Stimulated activated CD8-positive, alpha-beta memory T cell treated with anti-CD3 and anti-CD28 coated beads, Interleukin-2, amount 100 ng/mL, for 1 hour (primary cell): Measurements from ENCODE around the gene SLC36A3.
A peak's percentile ranks its signal among the peaks of the same experiment; 100 is the strongest.
"Not testable (repeated sequence)": the region's sequence is repeated elsewhere in the genome, so short reads cannot be mapped to it uniquely, and the experiment has no call there.

Source experiments
- DNase-seq, 2 donors: peaks; one replicate each; pipeline ENCODE4 v3.0.0-alpha.2; 2020; ENCODE audit warnings: low read depth in 2 of 2

The SLC36A3 gene

GRCh38 chr5:151303666-151304065, at the start of gene SLC36A3:
Gene SLC36A3, minus strand, starts transcription at chr5:151303766. Its CDS starts 412 bp downstream, at chr5:151303354.
- no peak for DNase-seq

- no peak for DNase-seq
Observed at GRCh38 chr5:151351671-151352070, 48.1 kb upstream of the SLC36A3 start.

- no peak for DNase-seq
Observed at GRCh38 chr5:151348789-151349188, 45.2 kb upstream of the SLC36A3 start.

GRCh38 chr5:151347369-151347768, 43.8 kb upstream of the SLC36A3 start, which contains the start of gene SLC36A2:
Gene SLC36A2, minus strand, starts transcription at chr5:151347559. Its CDS starts 99 bp downstream, at chr5:151347460.
- no peak for DNase-seq

- no peak for DNase-seq
Observed at GRCh38 chr5:151345808-151346478, 42.4 kb upstream of the SLC36A3 start.

- no peak for DNase-seq
Observed at GRCh38 chr5:151345187-151345807, 41.7 kb upstream of the SLC36A3 start.

GRCh38 chr5:151344088-151344487, 40.5 kb upstream of the SLC36A3 start:
- DNase-seq, result no peak

- no peak for DNase-seq
Observed at GRCh38 chr5:151340004-151340403, 36.4 kb upstream of the SLC36A3 start.

- no peak for DNase-seq
Observed at GRCh38 chr5:151338734-151339133, 35.2 kb upstream of the SLC36A3 start.

GRCh38 chr5:151332857-151333256, 29.3 kb upstream of the SLC36A3 start:
- no peak for DNase-seq

- no peak for DNase-seq
Observed at GRCh38 chr5:151328734-151329133, 25.2 kb upstream of the SLC36A3 start.

- DNase-seq, result no peak
Observed at GRCh38 chr5:151327585-151327984, 24.0 kb upstream of the SLC36A3 start.

- no peak for DNase-seq
Observed at GRCh38 chr5:151326266-151326665, 22.7 kb upstream of the SLC36A3 start.

- no peak for DNase-seq
Observed at GRCh38 chr5:151320481-151320880, 16.9 kb upstream of the SLC36A3 start.

GRCh38 chr5:151318850-151319732, 15.5 kb upstream of the SLC36A3 start:
- no peak for DNase-seq

GRCh38 chr5:151317871-151318270, 14.3 kb upstream of the SLC36A3 start:
- DNase-seq, result no peak

- peak; percentile 7 to 18 for DNase-seq
Observed at GRCh38 chr5:151315998-151316597, 12.5 kb upstream of the SLC36A3 start.

GRCh38 chr5:151313357-151313756, 9.8 kb upstream of the SLC36A3 start:
- no peak for DNase-seq

GRCh38 chr5:151312756-151313324, 9.3 kb upstream of the SLC36A3 start:
- no peak for DNase-seq

- DNase-seq, result no peak
Observed at GRCh38 chr5:151310932-151311331, 7.4 kb upstream of the SLC36A3 start.

GRCh38 chr5:151309821-151310220, 6.3 kb upstream of the SLC36A3 start:
- not testable (repeated sequence) for DNase-seq

- not testable (repeated sequence) for DNase-seq
Observed at GRCh38 chr5:151309266-151309665, 5.7 kb upstream of the SLC36A3 start.
